GM12865 (cell line): ENCODE measurements around the gene DNMT3A.

ENCODE experiments used
- DNase-seq: peaks from one replicate; pipeline ENCODE4 v3.0.0; 2010; ENCODE audit warnings: low read depth
- H3K4me3 ChIP-seq: 2 replicates; pipeline ENCODE4 v1.5.1; 2011; ENCODE audit warnings: mild to moderate bottlenecking, low read depth, low read length, control low read depth
- TF ChIP-seq, protein P1 (sequence below): IDR thresholded peaks from 2 replicates; pipeline ENCODE4 v1.5.1; 2011; ENCODE audit warnings: low read length, control low read depth, low read depth, inconsistent platforms; ENCODE audit not compliant: insufficient read depth; ENCODE audit errors: missing control alignments

The DNMT3A gene

DNA sequence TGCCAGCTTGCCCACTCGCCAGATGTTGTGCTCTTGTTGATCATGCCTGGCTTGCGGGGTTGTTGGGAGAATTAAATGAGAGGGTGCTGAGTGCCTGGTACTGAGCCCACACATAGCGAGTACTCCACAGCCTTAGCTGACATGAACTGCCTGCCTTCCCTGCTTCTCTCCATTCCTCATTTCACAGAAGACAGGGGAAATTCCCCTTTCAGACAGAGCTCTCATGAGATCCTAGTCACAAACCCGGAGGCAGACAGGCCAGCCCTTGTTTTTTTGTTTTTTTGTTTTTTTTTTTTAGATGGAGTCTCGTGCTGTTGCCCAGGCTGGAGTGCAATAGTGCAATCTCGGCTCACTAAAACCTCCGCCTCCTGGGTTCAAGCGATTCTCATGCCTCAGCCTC lies 17.1 kb upstream of the DNMT3A start:
- TF ChIP-seq, protein P1, sequence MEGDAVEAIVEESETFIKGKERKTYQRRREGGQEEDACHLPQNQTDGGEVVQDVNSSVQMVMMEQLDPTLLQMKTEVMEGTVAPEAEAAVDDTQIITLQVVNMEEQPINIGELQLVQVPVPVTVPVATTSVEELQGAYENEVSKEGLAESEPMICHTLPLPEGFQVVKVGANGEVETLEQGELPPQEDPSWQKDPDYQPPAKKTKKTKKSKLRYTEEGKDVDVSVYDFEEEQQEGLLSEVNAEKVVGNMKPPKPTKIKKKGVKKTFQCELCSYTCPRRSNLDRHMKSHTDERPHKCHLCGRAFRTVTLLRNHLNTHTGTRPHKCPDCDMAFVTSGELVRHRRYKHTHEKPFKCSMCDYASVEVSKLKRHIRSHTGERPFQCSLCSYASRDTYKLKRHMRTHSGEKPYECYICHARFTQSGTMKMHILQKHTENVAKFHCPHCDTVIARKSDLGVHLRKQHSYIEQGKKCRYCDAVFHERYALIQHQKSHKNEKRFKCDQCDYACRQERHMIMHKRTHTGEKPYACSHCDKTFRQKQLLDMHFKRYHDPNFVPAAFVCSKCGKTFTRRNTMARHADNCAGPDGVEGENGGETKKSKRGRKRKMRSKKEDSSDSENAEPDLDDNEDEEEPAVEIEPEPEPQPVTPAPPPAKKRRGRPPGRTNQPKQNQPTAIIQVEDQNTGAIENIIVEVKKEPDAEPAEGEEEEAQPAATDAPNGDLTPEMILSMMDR, result no peak
- no peak overlapping the region for H3K4me3 ChIP-seq
- no peak for DNase-seq

DNA sequence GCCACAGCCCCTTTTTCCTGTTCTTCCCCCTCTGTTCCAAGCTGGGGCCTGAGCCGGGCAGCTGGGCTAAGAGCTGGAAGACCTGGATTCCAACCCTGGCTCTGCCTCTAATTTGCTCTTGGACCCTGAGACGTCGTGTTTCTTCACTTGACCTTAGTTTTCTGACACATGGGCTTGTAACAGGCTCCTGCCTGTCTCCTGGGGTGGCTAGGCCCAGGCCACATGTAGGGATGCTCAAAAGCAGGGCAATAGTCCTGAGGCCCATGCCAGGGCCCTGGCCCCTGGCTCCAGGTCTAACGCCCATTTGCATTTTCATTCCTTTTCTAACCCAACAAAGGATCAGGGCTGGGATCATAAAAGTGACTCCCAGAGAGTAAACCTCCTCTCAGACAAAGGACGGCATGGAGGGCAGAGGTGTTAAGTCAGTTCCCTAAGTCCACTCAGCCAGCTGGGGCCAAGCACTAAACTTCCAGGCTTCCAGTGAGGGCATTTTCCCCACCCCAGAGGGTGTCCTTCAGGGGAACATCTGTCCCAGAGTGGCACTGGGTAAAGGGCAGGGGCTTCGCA lies 16.6 kb upstream of the DNMT3A start:
- TF ChIP-seq, protein P1, result no peak
- DNase-seq, result no peak
- H3K4me3 ChIP-seq, result no peak overlapping the region

DNA sequence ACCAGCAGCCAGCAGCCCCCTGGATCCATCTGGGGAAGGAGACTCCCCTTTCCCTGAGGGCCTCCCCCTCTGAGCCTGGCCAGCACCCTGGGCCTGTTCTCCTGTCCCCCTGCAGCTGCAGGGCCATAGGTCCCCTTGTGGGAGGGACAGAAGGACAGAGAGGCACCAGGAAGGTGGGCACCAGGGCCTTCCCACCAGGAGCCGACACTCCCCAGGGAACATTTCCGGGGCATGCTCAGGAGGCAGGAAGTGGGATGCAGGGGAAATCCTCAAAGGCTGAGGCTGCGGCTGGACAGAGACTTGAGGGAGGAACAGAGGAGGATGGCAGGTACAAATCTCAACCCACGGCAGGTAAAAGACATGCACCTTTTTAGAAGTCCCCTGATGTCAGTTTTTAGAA lies 14.4 kb upstream of the DNMT3A start:
- no peak overlapping the region for H3K4me3 ChIP-seq
- TF ChIP-seq, protein P1, result no peak
- DNase-seq, result no peak

DNA sequence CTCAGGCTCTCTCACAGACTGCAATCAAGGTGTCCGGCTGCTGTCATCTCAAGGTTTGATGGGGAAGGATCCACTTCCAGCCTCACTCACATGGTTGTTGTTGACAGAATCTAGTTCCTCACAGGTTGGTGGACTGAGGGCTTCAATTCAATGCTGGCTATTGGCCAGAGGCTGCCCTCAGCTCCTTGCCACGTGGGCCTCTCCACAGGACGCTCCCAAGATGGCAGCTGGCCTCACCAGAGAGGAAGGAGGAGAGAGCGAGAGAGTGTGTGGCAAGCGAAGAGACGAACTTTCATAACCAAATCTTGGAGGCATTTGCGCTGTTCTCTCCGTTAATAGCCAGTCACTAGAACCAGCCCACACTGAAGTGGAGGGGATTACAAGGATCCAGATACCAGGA lies 13.5 kb upstream of the DNMT3A start:
- no peak overlapping the region for H3K4me3 ChIP-seq
- DNase-seq, result no peak
- TF ChIP-seq, protein P1, result no peak

- no peak for DNase-seq
- TF ChIP-seq, protein P1, result no peak
- no peak overlapping the region for H3K4me3 ChIP-seq
These were observed 12.4 kb upstream of the DNMT3A start for GRCh38 chr2:25354116-25354515.

DNA sequence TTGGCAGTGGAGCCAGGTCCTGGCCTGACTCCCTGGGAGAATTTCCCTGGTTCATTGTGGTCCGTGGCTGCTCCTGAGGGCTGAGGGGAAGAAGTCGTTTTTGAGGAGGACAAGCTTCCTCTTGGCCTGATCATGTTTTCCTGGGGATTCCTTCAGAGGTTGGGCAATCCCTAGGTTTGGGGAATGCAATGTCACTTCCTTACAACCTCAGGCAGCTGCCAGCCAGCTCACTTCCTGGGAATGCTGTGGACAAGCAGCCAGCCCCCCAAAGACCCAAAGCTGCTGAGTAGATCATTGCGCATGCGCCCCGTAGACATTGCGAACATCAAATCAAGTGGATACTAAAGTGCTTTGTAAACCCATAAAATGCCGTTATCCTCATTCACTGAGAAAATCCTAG lies 7.7 kb upstream of the DNMT3A start:
- no peak overlapping the region for H3K4me3 ChIP-seq
- DNase-seq, result no peak
- TF ChIP-seq, protein P1, result no peak

DNA sequence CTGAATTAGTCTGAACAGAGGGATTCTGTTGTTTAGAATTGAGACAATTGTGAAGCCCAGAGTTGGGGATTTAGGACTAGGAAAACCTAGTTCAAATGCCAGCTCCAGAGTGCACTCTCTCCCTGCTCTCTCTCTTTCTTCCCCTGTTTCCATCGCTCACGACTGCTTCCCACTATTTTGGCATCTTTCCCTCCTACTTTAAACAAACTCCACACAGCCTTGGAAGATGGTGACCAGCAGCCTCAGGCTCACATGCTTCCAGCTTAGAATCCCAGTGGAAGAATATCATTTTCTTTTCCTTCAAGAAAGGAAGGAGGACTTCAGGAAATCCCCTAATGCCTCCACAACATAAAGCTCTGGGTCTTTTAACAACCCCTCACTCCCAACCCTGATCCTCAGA lies 6.1 kb upstream of the DNMT3A start:
- TF ChIP-seq, protein P1, result no peak
- no peak overlapping the region for H3K4me3 ChIP-seq
- no peak for DNase-seq
